GM21619 (cell line): ENCODE measurements around the gene RALY.

Experiments
- ATAC-seq: cut with Tn5 transposase; IDR thresholded peaks from one replicate; pipeline ENCODE4 v1.9.1; 2021; ENCODE audit not compliant: unreplicated experiment

RALY gene

GRCh38 chr20:34045930-34046725 is 52.4 kb downstream of the RALY start:
- no peak for ATAC-seq

- ATAC-seq: no peak
Measured at GRCh38 chr20:34047010-34047687, 53.4 kb downstream of the RALY start.

GRCh38 chr20:34047917-34048316 is 54.2 kb downstream of the RALY start:
- no peak for ATAC-seq

GRCh38 chr20:34049389-34049788 is 55.7 kb downstream of the RALY start:
- ATAC-seq: no peak

DNA sequence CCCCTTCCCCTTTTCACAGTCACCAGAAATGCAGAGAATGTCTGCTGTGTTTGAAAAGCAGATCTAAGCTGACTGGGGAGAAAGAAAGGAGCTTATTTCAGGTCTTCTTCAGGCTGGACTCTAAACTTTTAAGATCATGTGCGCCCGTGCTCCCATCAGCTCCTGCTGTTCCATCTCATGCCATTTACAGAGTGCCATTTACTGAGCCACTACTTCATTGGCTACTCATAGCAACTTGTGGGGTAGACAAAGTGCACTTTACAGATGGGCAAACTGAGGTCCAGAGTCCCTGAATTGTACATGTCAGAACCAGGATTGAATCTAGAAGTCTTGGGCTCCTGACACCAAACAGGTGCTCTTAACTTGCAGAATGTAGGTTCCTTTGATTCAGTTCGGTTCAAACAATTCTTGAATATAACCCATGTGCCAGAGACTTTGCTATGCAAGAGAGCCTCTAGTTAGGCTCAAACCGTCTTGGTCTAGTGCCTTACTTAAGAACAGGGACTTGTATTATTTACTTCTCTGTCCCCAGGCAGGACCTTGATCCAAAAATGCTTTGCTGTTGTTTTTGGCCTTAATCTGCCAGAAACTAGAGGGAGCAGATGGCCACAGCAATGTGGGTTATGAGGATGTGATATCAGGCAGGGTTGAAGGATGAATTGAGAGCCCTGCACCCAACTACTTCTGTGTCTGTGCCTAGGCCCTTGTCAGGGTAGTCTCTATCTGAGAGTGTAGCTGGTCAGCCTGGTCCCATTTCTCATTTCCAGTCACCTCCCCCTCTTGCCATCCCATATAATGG is 56.4 kb downstream of the RALY start:
- no peak for ATAC-seq

GRCh38 chr20:34052414-34052813 is 58.7 kb downstream of the RALY start:
- no peak for ATAC-seq

- ATAC-seq: no peak
Measured at GRCh38 chr20:34055290-34055689, 61.6 kb downstream of the RALY start.

GRCh38 chr20:34058831-34059230 is 65.1 kb downstream of the RALY start:
- ATAC-seq: no peak

- ATAC-seq: no peak
Measured at GRCh38 chr20:34060970-34061369, 67.3 kb downstream of the RALY start.

DNA sequence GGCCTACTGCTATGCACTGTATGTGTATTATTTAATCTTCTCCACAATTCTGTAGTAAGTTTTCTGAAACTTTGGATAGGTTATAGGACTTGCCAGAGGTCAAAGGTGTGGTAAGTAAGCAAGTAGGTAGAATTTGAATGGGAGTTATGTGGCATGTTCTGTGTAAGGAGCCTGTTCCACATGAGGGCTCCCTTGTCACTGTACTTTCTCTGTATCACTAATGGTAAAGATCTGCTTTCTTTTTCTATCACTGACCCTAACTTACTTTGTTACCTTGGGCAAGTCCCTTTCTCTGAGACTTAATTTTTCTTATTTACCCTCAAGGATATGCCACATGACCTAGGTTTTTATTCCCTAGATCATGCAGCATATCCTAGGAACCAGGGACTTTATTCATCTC is 68.0 kb downstream of the RALY start:
- peak; percentile 56 for ATAC-seq

- ATAC-seq: no peak
Measured at GRCh38 chr20:34062570-34063482, 69.1 kb downstream of the RALY start.

- no peak for ATAC-seq
Measured at GRCh38 chr20:34064286-34064685, 70.6 kb downstream of the RALY start.

GRCh38 chr20:34065260-34065659 is 71.5 kb downstream of the RALY start:
- ATAC-seq: no peak

- no peak for ATAC-seq
Measured at GRCh38 chr20:34066476-34067090, 72.9 kb downstream of the RALY start.

DNA sequence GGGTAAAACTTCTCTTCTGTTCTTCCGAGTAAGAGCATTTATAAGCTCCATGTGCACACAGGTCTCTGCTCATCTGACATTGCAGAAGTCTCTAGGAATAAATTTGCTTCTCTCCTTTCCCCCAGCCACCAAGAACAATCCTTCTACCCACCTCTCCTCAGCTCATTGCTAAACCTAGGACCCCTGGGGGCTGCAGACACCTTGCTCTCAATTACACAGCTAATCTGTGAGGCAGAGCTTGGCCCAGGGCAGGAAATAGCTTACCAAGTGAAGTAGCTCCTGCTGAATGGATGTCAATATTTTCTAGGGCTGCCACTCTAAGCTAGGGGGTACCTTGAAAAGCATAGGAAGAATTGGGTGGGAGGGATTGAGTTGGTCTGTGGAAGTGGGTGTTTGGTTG is 74.3 kb downstream of the RALY start:
- no peak for ATAC-seq

- no peak for ATAC-seq
Measured at GRCh38 chr20:34069341-34070078, 75.8 kb downstream of the RALY start.

DNA sequence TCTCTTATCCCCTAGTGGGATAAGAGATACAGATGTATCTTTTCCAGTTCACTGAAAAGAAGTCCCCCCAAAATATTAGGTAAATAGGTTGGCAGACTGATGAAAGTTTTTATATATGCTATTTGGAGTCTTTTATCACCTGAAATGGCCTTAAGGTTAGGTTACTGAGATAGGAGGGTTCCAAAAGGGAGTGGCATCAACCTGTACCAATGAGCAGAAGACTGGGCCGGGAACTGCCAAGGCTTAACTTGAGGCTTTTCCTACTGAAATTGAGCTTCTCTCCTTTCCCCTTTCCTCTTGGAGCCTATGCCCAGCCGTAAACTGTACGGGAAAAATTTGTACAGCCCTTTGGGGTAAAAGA is 76.3 kb downstream of the RALY start:
- ATAC-seq: no peak

DNA sequence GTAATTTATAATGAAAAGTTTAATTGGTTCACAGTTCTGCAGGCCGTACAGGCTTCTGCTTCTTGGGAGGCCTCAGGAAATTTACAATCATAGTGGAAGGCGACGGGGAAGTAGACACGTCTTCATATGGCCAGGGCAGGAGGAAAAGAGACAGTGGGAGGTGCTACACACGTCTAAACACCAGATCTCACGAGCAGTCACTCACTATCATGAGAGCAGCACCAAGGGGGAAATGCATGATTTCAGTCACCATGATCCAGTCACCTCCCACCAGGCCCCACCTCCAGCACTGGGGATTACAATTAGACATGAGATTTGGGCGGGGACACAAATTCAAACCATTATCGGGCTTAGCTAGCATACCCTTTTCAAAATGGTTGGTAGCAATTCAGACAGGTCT is 77.1 kb downstream of the RALY start:
- no peak for ATAC-seq

GRCh38 chr20:34072076-34072475 is 78.4 kb downstream of the RALY start:
- ATAC-seq: no peak

DNA sequence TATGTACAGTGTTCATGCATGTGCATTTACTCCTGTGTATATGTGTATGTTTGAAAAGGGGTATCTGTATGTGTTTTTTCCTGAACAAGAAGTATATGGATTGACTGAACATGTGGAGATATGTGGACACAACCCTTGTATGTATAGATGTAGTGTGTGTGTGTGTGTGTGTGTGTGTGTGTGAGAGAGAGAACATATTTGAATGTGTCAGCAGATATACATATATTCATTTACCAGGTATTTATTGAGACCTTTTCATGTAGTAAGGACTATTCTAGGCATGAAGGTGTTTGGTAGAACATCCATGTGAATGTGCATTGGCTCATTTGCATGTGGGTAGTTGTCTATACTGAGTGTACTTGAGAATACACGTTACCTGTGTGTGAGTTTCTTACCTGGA is 79.1 kb downstream of the RALY start:
- ATAC-seq: no peak
